Measurements from ENCODE around the gene ADAMTSL5. TPM values are rescaled to one million over a fixed set of nuclear protein-coding genes. Genes with fewer than 3 reads are reported as not detected.

Gene ADAMTSL5
- total and polyA plus RNA-seq, 2 of the 13 experiments (the other 11 are each of a cell fraction or from before 2014, with no cell fraction given), result 0.60 to 2.7 TPM

DNA sequence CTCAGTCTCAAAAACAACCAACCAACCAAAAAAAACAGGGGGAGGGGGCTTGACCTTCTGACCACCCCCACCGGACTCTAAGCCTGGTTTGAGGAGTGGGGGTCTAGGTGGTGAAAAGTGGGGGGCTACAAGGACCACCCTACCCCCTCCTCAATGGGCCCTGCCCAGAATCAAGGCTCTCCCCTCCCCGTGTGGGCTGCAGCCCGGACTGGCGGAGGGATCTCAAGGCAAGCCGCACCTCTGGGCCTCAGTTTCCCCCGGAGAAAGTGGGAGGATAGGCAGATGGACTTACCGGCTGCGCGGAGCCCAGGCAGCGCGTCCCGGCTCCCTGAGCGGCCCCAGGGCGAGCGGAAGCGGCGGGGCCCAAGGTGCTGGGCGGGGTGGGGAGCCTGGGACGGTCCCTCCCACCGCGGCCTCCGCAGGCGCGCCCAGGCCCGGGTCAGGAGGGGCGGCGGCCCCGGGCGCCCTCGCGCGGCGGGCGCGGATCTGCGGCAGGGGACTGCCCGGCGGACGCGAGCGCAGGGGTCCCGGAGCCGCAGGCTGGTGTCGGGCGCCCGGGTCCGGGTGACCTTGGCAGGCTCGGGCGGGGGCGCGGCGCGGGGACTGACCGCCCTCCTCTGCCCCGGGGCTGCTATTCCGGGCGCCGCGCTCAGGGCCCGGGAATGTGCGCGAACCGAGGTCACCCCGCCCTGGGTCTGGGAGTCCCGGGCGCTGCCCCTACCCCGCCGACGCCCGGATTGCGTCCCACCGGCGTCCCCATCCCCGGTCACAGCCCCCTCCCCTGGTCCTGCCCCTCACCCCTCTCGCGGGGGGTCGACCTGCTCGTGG, at the start of gene ADAMTSL5 (continued):
- TF ChIP-seq, protein P1, sequence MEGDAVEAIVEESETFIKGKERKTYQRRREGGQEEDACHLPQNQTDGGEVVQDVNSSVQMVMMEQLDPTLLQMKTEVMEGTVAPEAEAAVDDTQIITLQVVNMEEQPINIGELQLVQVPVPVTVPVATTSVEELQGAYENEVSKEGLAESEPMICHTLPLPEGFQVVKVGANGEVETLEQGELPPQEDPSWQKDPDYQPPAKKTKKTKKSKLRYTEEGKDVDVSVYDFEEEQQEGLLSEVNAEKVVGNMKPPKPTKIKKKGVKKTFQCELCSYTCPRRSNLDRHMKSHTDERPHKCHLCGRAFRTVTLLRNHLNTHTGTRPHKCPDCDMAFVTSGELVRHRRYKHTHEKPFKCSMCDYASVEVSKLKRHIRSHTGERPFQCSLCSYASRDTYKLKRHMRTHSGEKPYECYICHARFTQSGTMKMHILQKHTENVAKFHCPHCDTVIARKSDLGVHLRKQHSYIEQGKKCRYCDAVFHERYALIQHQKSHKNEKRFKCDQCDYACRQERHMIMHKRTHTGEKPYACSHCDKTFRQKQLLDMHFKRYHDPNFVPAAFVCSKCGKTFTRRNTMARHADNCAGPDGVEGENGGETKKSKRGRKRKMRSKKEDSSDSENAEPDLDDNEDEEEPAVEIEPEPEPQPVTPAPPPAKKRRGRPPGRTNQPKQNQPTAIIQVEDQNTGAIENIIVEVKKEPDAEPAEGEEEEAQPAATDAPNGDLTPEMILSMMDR (CRISPR knock-in tag; IDR thresholded peaks at IDR 0.05), result peak; percentile 47; the same call in 1 of the 2 replicates
- peak; percentile 57 for TF ChIP-seq KDM2A (CRISPR knock-in tag; IDR thresholded peaks at IDR 0.05; ENCODE audit: borderline replicate concordance, low read depth)
- peak; percentile 93 for TF ChIP-seq GABPB1 (CRISPR knock-in tag; IDR thresholded peaks at IDR 0.05)
- TF ChIP-seq ZNF121 (CRISPR knock-in tag; IDR thresholded peaks at IDR 0.05), result peak; percentile 92
- TF ChIP-seq, protein P2, sequence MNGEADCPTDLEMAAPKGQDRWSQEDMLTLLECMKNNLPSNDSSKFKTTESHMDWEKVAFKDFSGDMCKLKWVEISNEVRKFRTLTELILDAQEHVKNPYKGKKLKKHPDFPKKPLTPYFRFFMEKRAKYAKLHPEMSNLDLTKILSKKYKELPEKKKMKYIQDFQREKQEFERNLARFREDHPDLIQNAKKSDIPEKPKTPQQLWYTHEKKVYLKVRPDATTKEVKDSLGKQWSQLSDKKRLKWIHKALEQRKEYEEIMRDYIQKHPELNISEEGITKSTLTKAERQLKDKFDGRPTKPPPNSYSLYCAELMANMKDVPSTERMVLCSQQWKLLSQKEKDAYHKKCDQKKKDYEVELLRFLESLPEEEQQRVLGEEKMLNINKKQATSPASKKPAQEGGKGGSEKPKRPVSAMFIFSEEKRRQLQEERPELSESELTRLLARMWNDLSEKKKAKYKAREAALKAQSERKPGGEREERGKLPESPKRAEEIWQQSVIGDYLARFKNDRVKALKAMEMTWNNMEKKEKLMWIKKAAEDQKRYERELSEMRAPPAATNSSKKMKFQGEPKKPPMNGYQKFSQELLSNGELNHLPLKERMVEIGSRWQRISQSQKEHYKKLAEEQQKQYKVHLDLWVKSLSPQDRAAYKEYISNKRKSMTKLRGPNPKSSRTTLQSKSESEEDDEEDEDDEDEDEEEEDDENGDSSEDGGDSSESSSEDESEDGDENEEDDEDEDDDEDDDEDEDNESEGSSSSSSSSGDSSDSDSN (CRISPR knock-in tag; IDR thresholded peaks at IDR 0.05), result peak; percentile 34; the same call in 1 of the 2 replicates
- peak; percentile 94 for TF ChIP-seq ADNP (CRISPR knock-in tag; IDR thresholded peaks at IDR 0.05)
- no peak for TF ChIP-seq KAT7 (CRISPR knock-in tag; IDR thresholded peaks at IDR 0.05; ENCODE audit: borderline replicate concordance)
- TF ChIP-seq NONO (IDR thresholded peaks at IDR 0.05), result no peak
- no peak for TF ChIP-seq NONO (CRISPR knock-in tag; conservative IDR thresholded peaks at IDR 0.05)
- TF ChIP-seq ZSCAN12 (CRISPR knock-in tag; IDR thresholded peaks at IDR 0.05), result no peak
- TF ChIP-seq CEBPB (IDR thresholded peaks at IDR 0.05; ENCODE audit: borderline replicate concordance, low read depth, low read length), result no peak
- peak; percentile 46 for TF ChIP-seq HNRNPLL (IDR thresholded peaks at IDR 0.05; ENCODE audit: low read depth, low read length, poor library complexity, severe bottlenecking)
- no peak for TF ChIP-seq RARG (CRISPR knock-in tag; IDR thresholded peaks at IDR 0.05; ENCODE audit: low read depth)
- no peak for TF ChIP-seq PPARG (CRISPR knock-in tag; conservative IDR thresholded peaks at IDR 0.05)
- TF ChIP-seq, protein P3, sequence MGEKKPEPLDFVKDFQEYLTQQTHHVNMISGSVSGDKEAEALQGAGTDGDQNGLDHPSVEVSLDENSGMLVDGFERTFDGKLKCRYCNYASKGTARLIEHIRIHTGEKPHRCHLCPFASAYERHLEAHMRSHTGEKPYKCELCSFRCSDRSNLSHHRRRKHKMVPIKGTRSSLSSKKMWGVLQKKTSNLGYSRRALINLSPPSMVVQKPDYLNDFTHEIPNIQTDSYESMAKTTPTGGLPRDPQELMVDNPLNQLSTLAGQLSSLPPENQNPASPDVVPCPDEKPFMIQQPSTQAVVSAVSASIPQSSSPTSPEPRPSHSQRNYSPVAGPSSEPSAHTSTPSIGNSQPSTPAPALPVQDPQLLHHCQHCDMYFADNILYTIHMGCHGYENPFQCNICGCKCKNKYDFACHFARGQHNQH (CRISPR knock-in tag; IDR thresholded peaks at IDR 0.05), result 0 out of 2 replicates have a peak, but pooled peaks have one; percentile 25
- no peak for TF ChIP-seq SRF (IDR thresholded peaks at IDR 0.05; ENCODE audit: low read depth, low read length)
- TF ChIP-seq MAZ (IDR thresholded peaks at IDR 0.05; ENCODE audit: borderline replicate concordance, low read depth, low read length), result no peak
- peak; percentile 84 for TF ChIP-seq MAZ (CRISPR knock-in tag; IDR thresholded peaks at IDR 0.05; ENCODE audit: low read depth)
- no peak for TF ChIP-seq ZSCAN30 (CRISPR knock-in tag; IDR thresholded peaks at IDR 0.05)
- no peak for TF ChIP-seq ZNF484 (CRISPR knock-in tag; IDR thresholded peaks at IDR 0.05; ENCODE audit: borderline replicate concordance, low read depth)
- peak; percentile 70 for TF ChIP-seq SPEN (CRISPR knock-in tag; IDR thresholded peaks at IDR 0.05; ENCODE audit: low read depth)
- no peak for TF ChIP-seq ZFP37 (CRISPR knock-in tag; IDR thresholded peaks at IDR 0.05; ENCODE audit: borderline replicate concordance)
- TF ChIP-seq, protein P4, sequence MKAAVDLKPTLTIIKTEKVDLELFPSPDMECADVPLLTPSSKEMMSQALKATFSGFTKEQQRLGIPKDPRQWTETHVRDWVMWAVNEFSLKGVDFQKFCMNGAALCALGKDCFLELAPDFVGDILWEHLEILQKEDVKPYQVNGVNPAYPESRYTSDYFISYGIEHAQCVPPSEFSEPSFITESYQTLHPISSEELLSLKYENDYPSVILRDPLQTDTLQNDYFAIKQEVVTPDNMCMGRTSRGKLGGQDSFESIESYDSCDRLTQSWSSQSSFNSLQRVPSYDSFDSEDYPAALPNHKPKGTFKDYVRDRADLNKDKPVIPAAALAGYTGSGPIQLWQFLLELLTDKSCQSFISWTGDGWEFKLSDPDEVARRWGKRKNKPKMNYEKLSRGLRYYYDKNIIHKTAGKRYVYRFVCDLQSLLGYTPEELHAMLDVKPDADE (CRISPR knock-in tag; IDR thresholded peaks at IDR 0.05), result no peak
- peak; percentile 57 for TF ChIP-seq RBFOX2 (IDR thresholded peaks at IDR 0.05; ENCODE audit: low read depth, low read length)

Measured in HepG2 (cell line).